GM13976 (cell line): ENCODE results near the gene MMAB.

Experiments
- DNase-seq: peaks from one replicate; pipeline ENCODE4 v3.0.0; 2012; ENCODE audit warnings: low spot score
- in situ Hi-C: fragments of 300-500 bp; cut with MboI; formaldehyde crosslinking; loops from one replicate; pipeline ENCODE4 v1.12.0; 2022; ENCODE audit warnings: low sequenced_read_pairs, mixed read lengths, inconsistent platforms; ENCODE audit not compliant: unreplicated experiment
- TF ChIP-seq, protein P1 (sequence below): IDR thresholded peaks from 2 replicates; pipeline ENCODE4 v1.5.1; 2012; ENCODE audit warnings: borderline replicate concordance, mild to moderate bottlenecking; ENCODE audit not compliant: insufficient read depth; ENCODE audit errors: extremely low read depth, missing control alignments, control extremely low read depth

Gene MMAB

DNA sequence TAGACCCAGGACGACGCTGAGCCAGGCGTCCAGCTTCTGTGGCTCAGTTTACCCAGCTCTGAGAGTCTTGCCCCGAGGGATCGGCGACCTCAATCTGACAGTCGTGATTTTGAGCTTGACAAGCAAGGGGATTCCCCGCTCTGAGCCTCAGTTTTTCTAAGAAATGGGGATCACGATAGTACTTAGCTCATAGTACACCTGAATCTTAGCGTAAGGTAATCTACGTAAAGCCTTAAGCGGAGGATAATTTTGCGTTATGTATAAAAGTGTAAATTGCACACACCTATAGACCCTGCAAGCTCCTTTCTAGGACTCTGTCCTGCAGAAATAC lies 575 bp upstream of the MMAB start:
- in situ Hi-C loops, result no loop called here
- TF ChIP-seq, protein P1, sequence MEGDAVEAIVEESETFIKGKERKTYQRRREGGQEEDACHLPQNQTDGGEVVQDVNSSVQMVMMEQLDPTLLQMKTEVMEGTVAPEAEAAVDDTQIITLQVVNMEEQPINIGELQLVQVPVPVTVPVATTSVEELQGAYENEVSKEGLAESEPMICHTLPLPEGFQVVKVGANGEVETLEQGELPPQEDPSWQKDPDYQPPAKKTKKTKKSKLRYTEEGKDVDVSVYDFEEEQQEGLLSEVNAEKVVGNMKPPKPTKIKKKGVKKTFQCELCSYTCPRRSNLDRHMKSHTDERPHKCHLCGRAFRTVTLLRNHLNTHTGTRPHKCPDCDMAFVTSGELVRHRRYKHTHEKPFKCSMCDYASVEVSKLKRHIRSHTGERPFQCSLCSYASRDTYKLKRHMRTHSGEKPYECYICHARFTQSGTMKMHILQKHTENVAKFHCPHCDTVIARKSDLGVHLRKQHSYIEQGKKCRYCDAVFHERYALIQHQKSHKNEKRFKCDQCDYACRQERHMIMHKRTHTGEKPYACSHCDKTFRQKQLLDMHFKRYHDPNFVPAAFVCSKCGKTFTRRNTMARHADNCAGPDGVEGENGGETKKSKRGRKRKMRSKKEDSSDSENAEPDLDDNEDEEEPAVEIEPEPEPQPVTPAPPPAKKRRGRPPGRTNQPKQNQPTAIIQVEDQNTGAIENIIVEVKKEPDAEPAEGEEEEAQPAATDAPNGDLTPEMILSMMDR, result no peak
- no peak for DNase-seq

- in situ Hi-C loops, result no loop called here
- no peak for DNase-seq
- TF ChIP-seq, protein P1, result no peak
Measured at GRCh38 chr12:109572506-109572845, 828 bp downstream of the MMAB start.

DNA sequence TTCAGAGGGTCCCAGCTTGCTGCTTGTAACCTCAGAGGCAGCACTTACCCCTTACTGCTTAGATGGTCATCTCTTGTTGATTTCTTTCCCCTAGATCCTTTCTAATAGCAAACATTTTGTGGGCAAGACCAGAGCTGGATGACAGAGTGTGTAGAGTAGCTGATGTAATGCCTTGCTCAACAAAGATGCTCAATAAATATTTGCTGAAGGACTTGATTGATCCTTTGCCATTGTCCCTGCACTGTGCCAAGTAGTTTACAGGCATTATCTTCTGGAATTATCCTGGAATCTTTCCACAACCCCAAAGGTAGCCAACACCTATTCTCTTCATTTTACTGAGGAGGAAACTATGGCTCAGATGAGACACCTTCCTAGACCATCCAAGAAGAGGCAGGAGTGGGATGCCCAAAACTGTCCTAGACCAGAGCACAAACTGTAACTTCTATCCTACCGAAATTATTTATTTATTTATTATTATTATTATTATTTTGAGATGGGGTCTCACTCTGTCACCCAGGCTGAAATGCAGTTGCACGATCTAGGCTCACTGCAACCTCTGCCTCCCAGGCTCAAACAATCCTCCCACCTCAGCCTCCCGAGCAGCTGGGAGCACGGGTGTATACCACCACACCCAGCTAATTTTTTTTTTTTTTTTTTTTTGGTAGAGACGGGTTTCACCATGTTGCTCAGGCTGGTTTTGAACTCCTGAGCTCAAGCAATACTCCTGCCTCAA lies 1.4 kb downstream of the MMAB start:
- no peak for DNase-seq
- TF ChIP-seq, protein P1, result no peak
- in situ Hi-C loops, result no loop called here

GRCh38 chr12:109568486-109568885 lies 4.8 kb downstream of the MMAB start:
- TF ChIP-seq, protein P1, result no peak
- no peak for DNase-seq
- in situ Hi-C loops, result no loop called here

DNA sequence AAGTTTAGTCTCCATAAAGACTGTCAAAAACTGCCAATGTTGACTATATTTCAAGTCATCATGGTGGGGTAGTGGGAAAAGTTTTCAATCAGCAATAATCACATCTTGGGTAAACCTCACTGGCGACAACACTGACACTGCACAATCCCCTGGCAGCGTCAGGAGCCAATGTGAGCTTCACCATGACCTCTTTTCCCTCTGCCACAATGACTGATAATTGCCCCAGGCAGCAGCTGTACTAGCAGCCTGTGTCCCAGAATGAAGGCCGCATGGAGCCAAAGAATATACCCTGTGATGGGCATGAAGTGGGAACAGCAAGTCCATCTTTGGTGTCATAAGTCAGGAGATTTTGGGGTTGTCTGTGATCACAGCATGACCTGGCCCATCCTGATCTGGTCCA lies 5.3 kb downstream of the MMAB start:
- no peak for DNase-seq
- in situ Hi-C loops, result no loop called here
- TF ChIP-seq, protein P1, result no peak

GRCh38 chr12:109567296-109567695 lies 6.0 kb downstream of the MMAB start:
- in situ Hi-C loops, result no loop called here
- no peak for DNase-seq
- TF ChIP-seq, protein P1, result no peak
